GM18505 (cell line): Measurements from ENCODE around the gene RELT.

ENCODE experiments used
- ATAC-seq: cut with Tn5 transposase; IDR thresholded peaks from one replicate; pipeline ENCODE4 v1.9.1; 2021; ENCODE audit not compliant: unreplicated experiment
- POLR2A ChIP-seq: IDR thresholded peaks from 4 replicates; pipeline ENCODE4 v1.6.1; 2011; ENCODE audit warnings: borderline replicate concordance; ENCODE audit not compliant: insufficient read depth, insufficient read length; ENCODE audit errors: extremely low read depth

RELT gene

GRCh38 chr11:73342633-73343032 is 33.6 kb upstream of the RELT start:
- ATAC-seq = no peak

GRCh38 chr11:73343076-73343873 is 32.9 kb upstream of the RELT start:
- no peak for ATAC-seq
- TF ChIP-seq POLR2A = no peak

More at GRCh38 chr11:73342633-73343032, 33.6 kb upstream of the RELT start:
- no peak for TF ChIP-seq POLR2A

GRCh38 chr11:73344191-73344607 is 32.0 kb upstream of the RELT start:
- ATAC-seq = no peak
- no peak for TF ChIP-seq POLR2A

GRCh38 chr11:73345481-73346160 is 30.6 kb upstream of the RELT start:
- no peak for ATAC-seq
- no peak for TF ChIP-seq POLR2A

- no peak for TF ChIP-seq POLR2A
- no peak for ATAC-seq
These were observed 29.8 kb upstream of the RELT start for GRCh38 chr11:73346186-73346935.

- ATAC-seq = no peak
- no peak for TF ChIP-seq POLR2A
These were observed 29.1 kb upstream of the RELT start for GRCh38 chr11:73347067-73347466.

GRCh38 chr11:73348838-73349237 is 27.4 kb upstream of the RELT start:
- no peak for TF ChIP-seq POLR2A
- no peak for ATAC-seq

GRCh38 chr11:73349633-73350032 is 26.6 kb upstream of the RELT start:
- no peak for TF ChIP-seq POLR2A

GRCh38 chr11:73350908-73351636 is 25.1 kb upstream of the RELT start:
- TF ChIP-seq POLR2A = no peak
- ATAC-seq = no peak

More at GRCh38 chr11:73349633-73350032, 26.6 kb upstream of the RELT start:
- ATAC-seq = no peak

- no peak for TF ChIP-seq POLR2A
- ATAC-seq = no peak
These were observed 22.8 kb upstream of the RELT start for GRCh38 chr11:73353422-73353821.

GRCh38 chr11:73355109-73355508 is 21.1 kb upstream of the RELT start:
- no peak for TF ChIP-seq POLR2A
- ATAC-seq = no peak

GRCh38 chr11:73356979-73357860 is 19.0 kb upstream of the RELT start:
- TF ChIP-seq POLR2A = no peak
- ATAC-seq = no peak
